ENCODE measurements around the gene RUFY1.
A peak's percentile ranks its signal among the peaks of the same experiment; 100 is the strongest.
"Not testable (repeated sequence)": the region's sequence is repeated elsewhere in the genome, so short reads cannot be mapped to it uniquely, and the experiment has no call there.

RUFY1 gene

GRCh38 chr5:179621551-179622214 is 71.3 kb downstream of the RUFY1 start:
- no peak for DNase-seq (ENCODE audit: low spot score)

GRCh38 chr5:179623003-179623905 is 72.9 kb downstream of the RUFY1 start, which contains the start of gene HNRNPH1:
Gene HNRNPH1, minus strand, starts transcription at chr5:179623671. Its CDS starts 538 bp downstream, at chr5:179623133.
- DNase-seq (ENCODE audit: low spot score), result peak; percentile 98

GRCh38 chr5:179623906-179624741 is 73.8 kb downstream of the RUFY1 start:
- no peak for DNase-seq (ENCODE audit: low spot score)

GRCh38 chr5:179624841-179625271 is 74.5 kb downstream of the RUFY1 start:
- DNase-seq (ENCODE audit: low spot score), result no peak

- DNase-seq (ENCODE audit: low spot score), result not testable (repeated sequence)
Measured at GRCh38 chr5:179633501-179634369, 83.4 kb downstream of the RUFY1 start.

- not testable (repeated sequence) for DNase-seq (ENCODE audit: low spot score)
Measured at GRCh38 chr5:179634370-179635172, 84.2 kb downstream of the RUFY1 start.

- DNase-seq (ENCODE audit: low spot score), result not testable (repeated sequence)
Measured at GRCh38 chr5:179639296-179639695, 88.9 kb downstream of the RUFY1 start.

- not testable (repeated sequence) for DNase-seq (ENCODE audit: low spot score)
Measured at GRCh38 chr5:179641745-179642144, 91.4 kb downstream of the RUFY1 start.

GRCh38 chr5:179642626-179643025 is 92.3 kb downstream of the RUFY1 start:
- not testable (repeated sequence) for DNase-seq (ENCODE audit: low spot score)

- not testable (repeated sequence) for DNase-seq (ENCODE audit: low spot score)
Measured at GRCh38 chr5:179643141-179643920, 93.0 kb downstream of the RUFY1 start.

- not testable (repeated sequence) for DNase-seq (ENCODE audit: low spot score)
Measured at GRCh38 chr5:179644766-179645165, 94.4 kb downstream of the RUFY1 start.

GRCh38 chr5:179648410-179648809 is 98.1 kb downstream of the RUFY1 start:
- no peak for DNase-seq (ENCODE audit: low spot score)

- not testable (repeated sequence) for DNase-seq (ENCODE audit: low spot score)
Measured at GRCh38 chr5:179649166-179649703, 98.9 kb downstream of the RUFY1 start.

- DNase-seq (ENCODE audit: low spot score), result not testable (repeated sequence)
Measured at GRCh38 chr5:179650245-179650644, 99.9 kb downstream of the RUFY1 start.

- not testable (repeated sequence) for DNase-seq (ENCODE audit: low spot score)
Measured at GRCh38 chr5:179653135-179653534, 102.8 kb downstream of the RUFY1 start.

GRCh38 chr5:179657302-179658178 is 107.2 kb downstream of the RUFY1 start:
- not testable (repeated sequence) for DNase-seq (ENCODE audit: low spot score)

- DNase-seq (ENCODE audit: low spot score), result peak; percentile 12
Measured at GRCh38 chr5:179658179-179658856, 108.0 kb downstream of the RUFY1 start.

Measured in pons (tissue), 1 donor.